ENCODE data around the gene KCNH1.
A peak's percentile ranks its signal among the peaks of the same experiment; 100 is the strongest.

Gene KCNH1

GRCh38 chr1:211133836-211134669 lies at the start of gene KCNH1:
Gene KCNH1, minus strand, starts transcription at chr1:211134148. Its CDS starts 203 bp downstream, at chr1:211133945.
- DNase-seq: peak; percentile 84

GRCh38 chr1:211182746-211183145 lies 48.8 kb upstream of the KCNH1 start:
- no peak for DNase-seq

GRCh38 chr1:211174375-211174774 lies 40.4 kb upstream of the KCNH1 start:
- DNase-seq: no peak

- no peak for DNase-seq
Observed at GRCh38 chr1:211172657-211173056, 38.7 kb upstream of the KCNH1 start.

- no peak for DNase-seq
Observed at GRCh38 chr1:211169353-211169752, 35.4 kb upstream of the KCNH1 start.

- DNase-seq: no peak
Observed at GRCh38 chr1:211158866-211159265, 24.9 kb upstream of the KCNH1 start.

GRCh38 chr1:211155040-211155439 lies 21.1 kb upstream of the KCNH1 start:
- no peak for DNase-seq

GRCh38 chr1:211153932-211154331 lies 20.0 kb upstream of the KCNH1 start:
- DNase-seq: no peak

GRCh38 chr1:211148366-211148765 lies 14.4 kb upstream of the KCNH1 start:
- no peak for DNase-seq

GRCh38 chr1:211145944-211146343 lies 12.0 kb upstream of the KCNH1 start:
- no peak for DNase-seq

GRCh38 chr1:211135342-211135950 lies 1.5 kb upstream of the KCNH1 start:
- DNase-seq: peak; percentile 72

- no peak for DNase-seq
Observed at GRCh38 chr1:211133393-211133835, 534 bp downstream of the KCNH1 start.

- DNase-seq: no peak
Observed at GRCh38 chr1:211132721-211133392, 1.1 kb downstream of the KCNH1 start.

- DNase-seq: no peak
Observed at GRCh38 chr1:211129776-211130175, 4.2 kb downstream of the KCNH1 start.

GRCh38 chr1:211127166-211127565 lies 6.8 kb downstream of the KCNH1 start:
- DNase-seq: no peak

- no peak for DNase-seq
Observed at GRCh38 chr1:211126622-211127021, 7.3 kb downstream of the KCNH1 start.

- DNase-seq: no peak
Observed at GRCh38 chr1:211118407-211119102, 15.4 kb downstream of the KCNH1 start.

- DNase-seq: no peak
Observed at GRCh38 chr1:211114446-211114845, 19.5 kb downstream of the KCNH1 start.

- no peak for DNase-seq
Observed at GRCh38 chr1:211113566-211113965, 20.4 kb downstream of the KCNH1 start.

GRCh38 chr1:211111351-211111750 lies 22.6 kb downstream of the KCNH1 start:
- DNase-seq: no peak

GRCh38 chr1:211101481-211101880 lies 32.5 kb downstream of the KCNH1 start:
- DNase-seq: no peak

GRCh38 chr1:211099393-211099792 lies 34.6 kb downstream of the KCNH1 start:
- DNase-seq: no peak

GRCh38 chr1:211095381-211095780 lies 38.6 kb downstream of the KCNH1 start:
- DNase-seq: no peak

Data from hematopoietic multipotent progenitor cell treated with erythropoietin and hydrocortisone succinate and interleukin-3 and kit ligand, for 6 days (in vitro differentiated cells).